A549 (cell line): ENCODE measurements around the gene KCNMB1.

Source experiments
- MAZ ChIP-seq: fragments of 150-350 bp; IDR thresholded peaks from 2 replicates; pipeline ENCODE4 v1.6.1; 2014; ENCODE audit warnings: antibody characterized with exemption, low read depth, low read length, borderline replicate concordance
- NR3C1 ChIP-seq: fragments of >200 bp; sonication (Bioruptor Twin); formaldehyde crosslinking; IDR thresholded peaks from 3 replicates; pipeline ENCODE4 v1.6.1; 2017
- POLR2A ChIP-seq: IDR thresholded peaks from 2 replicates; pipeline ENCODE4 v1.6.1; 2012; ENCODE audit warnings: mild to moderate bottlenecking, low read length
- RAD21 ChIP-seq, 2 experiments: fragments of >200 bp in 1 of 2; sonication (Bioruptor Twin) in 1 of 2; formaldehyde crosslinking in 1 of 2; IDR thresholded peaks in 1 of 2; conservative IDR thresholded peaks in 1 of 2; 2 replicates in 1 of 2; 3 replicates in 1 of 2; pipeline ENCODE4 v1.6.1; 2012 to 2018; ENCODE audit warnings: inconsistent platforms in 1 of 2
- TF ChIP-seq, protein P1 (sequence below): fragments of >200 bp; sonication (Bioruptor Twin); formaldehyde crosslinking; IDR thresholded peaks from 3 replicates; pipeline ENCODE4 v1.5.1; 2016
- TF ChIP-seq, protein P2 (sequence below): fragments of 200-600 bp; sonication (generic); IDR thresholded peaks from 2 replicates; pipeline ENCODE4 v1.6.1; 2016; ENCODE audit warnings: antibody characterized with exemption, mild to moderate bottlenecking, moderate library complexity

DNA sequence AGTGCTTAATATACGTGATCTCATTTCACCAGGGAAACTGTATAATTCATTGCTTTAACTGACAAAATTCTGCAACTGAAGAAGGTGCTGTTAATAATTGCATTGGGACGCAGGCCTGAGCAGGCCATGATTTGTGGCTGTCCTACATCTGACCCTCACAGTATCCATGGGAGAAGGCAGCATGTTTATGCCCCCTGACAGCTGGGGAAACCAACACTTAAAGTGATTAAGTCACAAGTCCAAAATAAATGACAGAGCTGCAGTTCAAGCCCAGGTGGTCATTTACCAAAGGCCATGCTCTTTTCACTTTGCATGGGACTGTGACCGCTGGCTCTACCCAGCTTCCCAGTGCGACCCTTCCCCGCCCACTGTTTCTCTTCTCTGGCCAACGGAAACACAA, 30.5 kb upstream of the KCNMB1 start:
- TF ChIP-seq, protein P1, sequence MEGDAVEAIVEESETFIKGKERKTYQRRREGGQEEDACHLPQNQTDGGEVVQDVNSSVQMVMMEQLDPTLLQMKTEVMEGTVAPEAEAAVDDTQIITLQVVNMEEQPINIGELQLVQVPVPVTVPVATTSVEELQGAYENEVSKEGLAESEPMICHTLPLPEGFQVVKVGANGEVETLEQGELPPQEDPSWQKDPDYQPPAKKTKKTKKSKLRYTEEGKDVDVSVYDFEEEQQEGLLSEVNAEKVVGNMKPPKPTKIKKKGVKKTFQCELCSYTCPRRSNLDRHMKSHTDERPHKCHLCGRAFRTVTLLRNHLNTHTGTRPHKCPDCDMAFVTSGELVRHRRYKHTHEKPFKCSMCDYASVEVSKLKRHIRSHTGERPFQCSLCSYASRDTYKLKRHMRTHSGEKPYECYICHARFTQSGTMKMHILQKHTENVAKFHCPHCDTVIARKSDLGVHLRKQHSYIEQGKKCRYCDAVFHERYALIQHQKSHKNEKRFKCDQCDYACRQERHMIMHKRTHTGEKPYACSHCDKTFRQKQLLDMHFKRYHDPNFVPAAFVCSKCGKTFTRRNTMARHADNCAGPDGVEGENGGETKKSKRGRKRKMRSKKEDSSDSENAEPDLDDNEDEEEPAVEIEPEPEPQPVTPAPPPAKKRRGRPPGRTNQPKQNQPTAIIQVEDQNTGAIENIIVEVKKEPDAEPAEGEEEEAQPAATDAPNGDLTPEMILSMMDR = no peak
- TF ChIP-seq MAZ (no peak), NR3C1 (no peak), RAD21 (conservative IDR thresholded peaks at IDR 0.05 in 1 of 2, IDR thresholded peaks at IDR 0.05 in 1 of 2) (no peak), POLR2A (no peak)
- TF ChIP-seq, protein P2, sequence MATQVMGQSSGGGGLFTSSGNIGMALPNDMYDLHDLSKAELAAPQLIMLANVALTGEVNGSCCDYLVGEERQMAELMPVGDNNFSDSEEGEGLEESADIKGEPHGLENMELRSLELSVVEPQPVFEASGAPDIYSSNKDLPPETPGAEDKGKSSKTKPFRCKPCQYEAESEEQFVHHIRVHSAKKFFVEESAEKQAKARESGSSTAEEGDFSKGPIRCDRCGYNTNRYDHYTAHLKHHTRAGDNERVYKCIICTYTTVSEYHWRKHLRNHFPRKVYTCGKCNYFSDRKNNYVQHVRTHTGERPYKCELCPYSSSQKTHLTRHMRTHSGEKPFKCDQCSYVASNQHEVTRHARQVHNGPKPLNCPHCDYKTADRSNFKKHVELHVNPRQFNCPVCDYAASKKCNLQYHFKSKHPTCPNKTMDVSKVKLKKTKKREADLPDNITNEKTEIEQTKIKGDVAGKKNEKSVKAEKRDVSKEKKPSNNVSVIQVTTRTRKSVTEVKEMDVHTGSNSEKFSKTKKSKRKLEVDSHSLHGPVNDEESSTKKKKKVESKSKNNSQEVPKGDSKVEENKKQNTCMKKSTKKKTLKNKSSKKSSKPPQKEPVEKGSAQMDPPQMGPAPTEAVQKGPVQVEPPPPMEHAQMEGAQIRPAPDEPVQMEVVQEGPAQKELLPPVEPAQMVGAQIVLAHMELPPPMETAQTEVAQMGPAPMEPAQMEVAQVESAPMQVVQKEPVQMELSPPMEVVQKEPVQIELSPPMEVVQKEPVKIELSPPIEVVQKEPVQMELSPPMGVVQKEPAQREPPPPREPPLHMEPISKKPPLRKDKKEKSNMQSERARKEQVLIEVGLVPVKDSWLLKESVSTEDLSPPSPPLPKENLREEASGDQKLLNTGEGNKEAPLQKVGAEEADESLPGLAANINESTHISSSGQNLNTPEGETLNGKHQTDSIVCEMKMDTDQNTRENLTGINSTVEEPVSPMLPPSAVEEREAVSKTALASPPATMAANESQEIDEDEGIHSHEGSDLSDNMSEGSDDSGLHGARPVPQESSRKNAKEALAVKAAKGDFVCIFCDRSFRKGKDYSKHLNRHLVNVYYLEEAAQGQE = no peak
